Breast epithelium (tissue), 3 donors: ENCODE measurements around the gene HMCN2.

Experiments
- POLR2A ChIP-seq: fragments of 450-650 bp; IDR thresholded peaks from one replicate; pipeline ENCODE4 v1.6.1; 2016; ENCODE audit warnings: antibody characterized with exemption, mild to moderate bottlenecking, moderate library complexity
- POLR2AphosphoS5 ChIP-seq, 3 donors: sonication (generic); formaldehyde crosslinking; IDR thresholded peaks; one replicate each; pipeline ENCODE4 v1.6.1; 2017; ENCODE audit warnings: antibody characterized with exemption in 3 of 3

GRCh38 chr9:130349398-130349797, 83.8 kb downstream of the HMCN2 start:
- no peak for TF ChIP-seq POLR2A
- no peak for TF ChIP-seq POLR2AphosphoS5 (IDR thresholded peaks at IDR 0.05)
